A549 (cell line): Measurements from ENCODE around the gene SKIC8. TPM values are rescaled to one million over a fixed set of nuclear protein-coding genes. Genes with fewer than 3 reads are reported as not detected.

Source experiments
- ATAC-seq, 2 experiments: fragments of 200-7000 bp in 1 of 2; fragments of >200 bp in 1 of 2; cut with Nextera tagmentation in 1 of 2; cut with Tn5 transposase in 1 of 2; 3 replicates each; pipeline versions ENCODE4 v1.8.0 to v1.9.1; 2018 to 2020; ENCODE audit warnings: mild to moderate bottlenecking in 1 of 2, moderate library complexity in 1 of 2
- CTCF ChIA-PET: fragments of 300-600 bp; sonication (Branson Sonifier 250); formaldehyde crosslinking; extraction: SDS; loops from one replicate; lab custom pipeline; 2021; ENCODE audit warnings: antibody characterized with exemption, inconsistent platforms; lab: Yijun Ruan, JAX
- POLR2A ChIA-PET: fragments of 350-600 bp; formaldehyde crosslinking; extraction: SDS; loops from one replicate; lab custom pipeline; 2021; ENCODE audit warnings: antibody characterized with exemption, inconsistent platforms; lab: Yijun Ruan, JAX
- DNase-seq, 2 experiments: peaks; one replicate each; pipeline versions ENCODE4 v3.0.0 to v3.0.0-alpha.2; 2011 to 2016; ENCODE audit warnings: low read depth in 1 of 2, low spot score in 1 of 2
- FAIRE-seq: peaks from 2 replicates; lab custom pipeline; 2011; peaks lifted over from hg19 to GRCh38; lab: Jason Lieb, UNC
- H3K27ac ChIP-seq, 2 experiments: fragments of >200 bp; sonication (Bioruptor Twin); formaldehyde crosslinking; 3 replicates each; pipeline ENCODE4 v1.5.1; 2016 to 2017
- H3K4me1 ChIP-seq: fragments of >200 bp; sonication (Bioruptor Twin); formaldehyde crosslinking; 3 replicates; pipeline ENCODE4 v1.6.1; 2016
- H3K4me2 ChIP-seq: fragments of >200 bp; sonication (Bioruptor Twin); formaldehyde crosslinking; 3 replicates; pipeline ENCODE4 v1.6.1; 2016
- H3K4me3 ChIP-seq: fragments of >200 bp; sonication (Bioruptor Twin); formaldehyde crosslinking; 3 replicates; pipeline ENCODE4 v1.5.1; 2016
- H3K9me3 ChIP-seq: fragments of >200 bp; sonication (Bioruptor Twin); formaldehyde crosslinking; 3 replicates; pipeline ENCODE4 v1.6.1; 2016
- ATOH8 ChIP-seq: fragments of 250-450 bp; sonication (Bioruptor Pico); IDR thresholded peaks from 2 replicates; pipeline ENCODE4 v1.5.0; 2020; ENCODE audit warnings: low read depth, mild to moderate bottlenecking, moderate library complexity
- BCL3 ChIP-seq: fragments of >200 bp; sonication (Bioruptor Twin); formaldehyde crosslinking; IDR thresholded peaks from 3 replicates; pipeline ENCODE4 v1.6.1; 2016
- CEBPB ChIP-seq, 2 experiments: fragments of >200 bp in 1 of 2; sonication (Bioruptor Twin) in 1 of 2; formaldehyde crosslinking in 1 of 2; IDR thresholded peaks; 2 replicates each; pipeline ENCODE4 v1.6.1; 2012 to 2016
- CHD2 ChIP-seq: fragments of 150-350 bp; IDR thresholded peaks from 2 replicates; pipeline ENCODE4 v1.6.1; 2014; ENCODE audit warnings: low read length; ENCODE audit not compliant: partially characterized antibody
- CTCF ChIP-seq: fragments of >200 bp; sonication (Bioruptor Twin); formaldehyde crosslinking; IDR thresholded peaks from 3 replicates; pipeline ENCODE4 v1.5.1; 2016
- EHF ChIP-seq: fragments of 250-450 bp; sonication (Bioruptor Pico); IDR thresholded peaks from 2 replicates; pipeline ENCODE4 v1.5.0; 2020; ENCODE audit warnings: mild to moderate bottlenecking
- EHMT2 ChIP-seq: fragments of 200-600 bp; sonication (generic); IDR thresholded peaks from 2 replicates; pipeline ENCODE4 v1.6.1; 2016; ENCODE audit warnings: antibody characterized with exemption, low read depth, mild to moderate bottlenecking, moderate library complexity
- FOXS1 ChIP-seq: fragments of 250-450 bp; sonication (Bioruptor Pico); IDR thresholded peaks from 2 replicates; pipeline ENCODE4 v1.5.0; 2020; ENCODE audit warnings: mild to moderate bottlenecking, moderate library complexity
- HOXB13 ChIP-seq: fragments of 250-450 bp; sonication (Bioruptor Pico); IDR thresholded peaks from 2 replicates; pipeline ENCODE4 v1.5.0; 2020; ENCODE audit warnings: low read depth, mild to moderate bottlenecking, moderate library complexity
- HOXB5 ChIP-seq: fragments of 250-450 bp; sonication (Bioruptor Pico); IDR thresholded peaks from 2 replicates; pipeline ENCODE4 v1.5.0; 2020; ENCODE audit warnings: mild to moderate bottlenecking, moderate library complexity
- MAZ ChIP-seq: fragments of 150-350 bp; IDR thresholded peaks from 2 replicates; pipeline ENCODE4 v1.6.1; 2014; ENCODE audit warnings: antibody characterized with exemption, low read depth, low read length, borderline replicate concordance
- MYC ChIP-seq: IDR thresholded peaks from 2 replicates; pipeline ENCODE4 v1.6.1; 2012; ENCODE audit warnings: mild to moderate bottlenecking, inconsistent platforms, low read length, improper control_type of control experiment, borderline replicate concordance
- NPAS2 ChIP-seq: fragments of 250-450 bp; sonication (Bioruptor Pico); IDR thresholded peaks from 2 replicates; pipeline ENCODE4 v1.8.0; 2022; ENCODE audit warnings: mild to moderate bottlenecking, moderate library complexity, borderline replicate concordance
- NR3C1 ChIP-seq: fragments of >200 bp; sonication (Bioruptor Twin); formaldehyde crosslinking; IDR thresholded peaks from 3 replicates; pipeline ENCODE4 v1.6.1; 2017
- POLR2A ChIP-seq: IDR thresholded peaks from 2 replicates; pipeline ENCODE4 v1.6.1; 2012; ENCODE audit warnings: mild to moderate bottlenecking, low read length
- RAD21 ChIP-seq, 2 experiments: fragments of >200 bp in 1 of 2; sonication (Bioruptor Twin) in 1 of 2; formaldehyde crosslinking in 1 of 2; IDR thresholded peaks in 1 of 2; conservative IDR thresholded peaks in 1 of 2; 2 replicates in 1 of 2; 3 replicates in 1 of 2; pipeline ENCODE4 v1.6.1; 2012 to 2018; ENCODE audit warnings: inconsistent platforms in 1 of 2
- RNF2 ChIP-seq: fragments of 200-600 bp; sonication (generic); IDR thresholded peaks from 2 replicates; pipeline ENCODE4 v1.6.1; 2016; ENCODE audit warnings: low read depth, mild to moderate bottlenecking, antibody characterized with exemption, moderate library complexity, borderline replicate concordance
- TFCP2L1 ChIP-seq: fragments of 250-450 bp; sonication (Bioruptor Pico); IDR thresholded peaks from 2 replicates; pipeline ENCODE4 v1.5.0; 2021; ENCODE audit warnings: mild to moderate bottlenecking
- ZSCAN20 ChIP-seq: fragments of 250-450 bp; sonication (Bioruptor Pico); IDR thresholded peaks from 2 replicates; pipeline ENCODE4 v1.8.0; 2022; ENCODE audit warnings: mild to moderate bottlenecking, moderate library complexity
- WGBS: methylation state at CpG from one replicate; pipeline ENCODE4 v1.1.6; 2017; ENCODE audit errors: missing lambda C conversion rate; 5-methylcytosine and 5-hydroxymethylcytosine counted together
- polyA plus RNA-seq, 4 experiments: library from polyadenylated mRNA; depleted of rRNA in 3 of 4; stranded (reverse); fragments of >200 nt; fragmentation: RNase III in 1 of 4; extraction: RNeasy Plus Mini Kit Qiagen cat#74134 plus additional on column Dnase treatment in 1 of 4; gene quantifications; 2 replicates in 3 of 4; 3 replicates in 1 of 4; pipeline ENCODE4 v1.2.3, GENCODE V29; 2011 to 2017
- TF ChIP-seq, protein P1 (sequence below): fragments of 250-450 bp; sonication (Bioruptor Pico); IDR thresholded peaks from 2 replicates; pipeline ENCODE4 v1.5.0; 2021; ENCODE audit warnings: mild to moderate bottlenecking, moderate library complexity, borderline replicate concordance
- TF ChIP-seq, protein P2 (sequence below): IDR thresholded peaks from 2 replicates; pipeline ENCODE4 v1.6.1; 2012; ENCODE audit warnings: low read depth, borderline replicate concordance
- TF ChIP-seq, protein P3 (sequence below): fragments of 150-350 bp; IDR thresholded peaks from 2 replicates; pipeline ENCODE4 v1.6.1; 2014; ENCODE audit warnings: low read depth, mild to moderate bottlenecking, low read length

SKIC8 gene
- polyA plus RNA-seq, 2 of the 4 experiments (the other 2 are of a cell fraction): 143 to 177 TPM

- FAIRE-seq: no peak
- Histone ChIP-seq H3K4me3 (no peak overlapping the region), H3K4me2 (no peak overlapping the region), H3K27ac (no peak overlapping the region), H3K4me1 (peaks cover 4% of the 10 kb centered on the region; the same call in 1 of the 3 replicates), H3K9me3 (no peaks in the 10 kb centered on the region)
- ChIA-PET POLR2A (interaction anchor here (1.4 kb wide), 1 partner anchor 120 kb away, joined by 5 read pairs; the partner anchor contains the start of gene IREB2), CTCF (interaction anchor here (0.9 to 19.9 kb wide), 5 partner anchors 10 to 120 kb away, joined by 3 to 571 read pairs (median 4); partner anchors contain the start of gene IREB2)
- ATAC-seq: peak; percentile 48 to 76; a peak in 5 of 6 replicates
- TF ChIP-seq CTCF: 0 out of 3 replicates have a peak, but pooled peaks have one; percentile 17
- no peak for TF ChIP-seq CEBPB (IDR thresholded peaks at IDR 0.05)
- TF ChIP-seq RAD21 (conservative IDR thresholded peaks at IDR 0.05 in 1 of 2, IDR thresholded peaks at IDR 0.05 in 1 of 2): peak in 1 of 2 experiments; percentile 19; a peak in 1 of 5 replicates
- no peak for TF ChIP-seq ATOH8 (CRISPR knock-in tag)
- TF ChIP-seq EHF (CRISPR knock-in tag): no peak
- no peak for TF ChIP-seq HOXB13 (CRISPR knock-in tag)
- 78% methylated on average over 8 of the region's 8 CpGs for WGBS
- peak in 1 of 2 experiments; percentile 58 for DNase-seq
Observed at GRCh38 chr15:78317145-78317836, 17.9 kb upstream of the SKIC8 start.

DNA sequence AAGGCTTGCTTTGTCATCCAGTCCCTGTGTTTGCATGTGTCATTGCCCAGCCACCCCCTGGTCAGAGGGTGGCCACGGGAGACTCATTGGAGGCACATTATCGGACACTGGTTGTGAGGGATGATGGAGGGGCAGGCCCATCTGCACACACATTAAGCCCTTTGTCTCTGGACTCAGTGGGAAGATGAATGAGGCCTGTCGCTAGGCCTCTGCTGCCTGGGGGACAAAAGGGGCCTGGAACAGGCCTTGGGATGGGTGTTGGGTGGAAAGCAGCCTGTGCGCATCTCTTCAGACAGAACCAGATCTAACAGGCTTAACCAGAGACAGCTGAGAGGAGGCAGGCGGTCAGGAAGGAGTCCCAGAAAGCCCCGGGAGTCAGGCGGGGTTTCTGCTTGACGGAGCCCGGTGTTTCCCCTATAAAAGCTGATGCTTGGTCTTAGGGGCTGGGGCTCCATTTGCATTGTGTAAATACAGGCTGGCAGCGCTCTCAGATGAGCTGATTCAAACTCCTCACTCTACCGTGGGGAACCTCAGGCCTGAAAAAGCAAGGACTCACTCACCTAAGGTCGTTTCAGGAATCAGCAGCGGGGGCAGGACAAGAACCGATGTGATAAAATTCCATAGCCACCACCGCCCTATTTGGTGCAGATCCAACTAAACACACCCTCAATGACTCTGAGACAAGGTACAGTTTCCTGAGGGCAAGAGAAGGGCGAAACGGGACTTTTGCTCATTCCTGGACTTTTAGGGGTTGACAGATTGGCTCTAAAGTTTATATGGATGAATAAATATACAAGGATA lies 17.1 kb upstream of the SKIC8 start:
- H3K4me3 ChIP-seq: no peak overlapping the region
- ATAC-seq: no peak
- POLR2A ChIA-PET: interaction anchor here (1.4 kb wide), 1 partner anchor 121 kb away, joined by 5 read pairs; the partner anchor contains the start of gene IREB2
- DNase-seq: no peak
- H3K9me3 ChIP-seq: no peaks in the 10 kb centered on the region
- H3K27ac ChIP-seq: no peak overlapping the region
- H3K4me2 ChIP-seq: no peak overlapping the region
- CTCF ChIA-PET: interaction anchor here (0.8 to 19.9 kb wide), 7 partner anchors 9 to 121 kb away, joined by 3 to 571 read pairs (median 3); partner anchors contain the start of gene IREB2
- 79% methylated on average over 17 of the region's 17 CpGs for WGBS
- no peaks in the 10 kb centered on the region for H3K4me1 ChIP-seq
- FAIRE-seq: no peak
- TF ChIP-seq MYC (no peak), FOXS1 (CRISPR knock-in tag) (no peak), RNF2 (no peak), CEBPB (IDR thresholded peaks at IDR 0.05) (no peak), EHMT2 (no peak), CTCF (no peak), POLR2A (no peak), NR3C1 (no peak), ZSCAN20 (CRISPR knock-in tag) (no peak), BCL3 (no peak), NPAS2 (no peak), CHD2 (no peak), TFCP2L1 (CRISPR knock-in tag) (no peak), HOXB5 (CRISPR knock-in tag) (no peak), MAZ (no peak)
- TF ChIP-seq, protein P1, sequence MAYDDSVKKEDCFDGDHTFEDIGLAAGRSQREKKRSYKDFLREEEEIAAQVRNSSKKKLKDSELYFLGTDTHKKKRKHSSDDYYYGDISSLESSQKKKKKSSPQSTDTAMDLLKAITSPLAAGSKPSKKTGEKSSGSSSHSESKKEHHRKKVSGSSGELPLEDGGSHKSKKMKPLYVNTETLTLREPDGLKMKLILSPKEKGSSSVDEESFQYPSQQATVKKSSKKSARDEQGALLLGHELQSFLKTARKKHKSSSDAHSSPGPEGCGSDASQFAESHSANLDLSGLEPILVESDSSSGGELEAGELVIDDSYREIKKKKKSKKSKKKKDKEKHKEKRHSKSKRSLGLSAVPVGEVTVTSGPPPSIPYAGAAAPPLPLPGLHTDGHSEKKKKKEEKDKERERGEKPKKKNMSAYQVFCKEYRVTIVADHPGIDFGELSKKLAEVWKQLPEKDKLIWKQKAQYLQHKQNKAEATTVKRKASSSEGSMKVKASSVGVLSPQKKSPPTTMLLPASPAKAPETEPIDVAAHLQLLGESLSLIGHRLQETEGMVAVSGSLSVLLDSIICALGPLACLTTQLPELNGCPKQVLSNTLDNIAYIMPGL (CRISPR knock-in tag): no peak
- TF ChIP-seq, protein P2, sequence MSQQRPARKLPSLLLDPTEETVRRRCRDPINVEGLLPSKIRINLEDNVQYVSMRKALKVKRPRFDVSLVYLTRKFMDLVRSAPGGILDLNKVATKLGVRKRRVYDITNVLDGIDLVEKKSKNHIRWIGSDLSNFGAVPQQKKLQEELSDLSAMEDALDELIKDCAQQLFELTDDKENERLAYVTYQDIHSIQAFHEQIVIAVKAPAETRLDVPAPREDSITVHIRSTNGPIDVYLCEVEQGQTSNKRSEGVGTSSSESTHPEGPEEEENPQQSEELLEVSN: no peak
- TF ChIP-seq, protein P3, sequence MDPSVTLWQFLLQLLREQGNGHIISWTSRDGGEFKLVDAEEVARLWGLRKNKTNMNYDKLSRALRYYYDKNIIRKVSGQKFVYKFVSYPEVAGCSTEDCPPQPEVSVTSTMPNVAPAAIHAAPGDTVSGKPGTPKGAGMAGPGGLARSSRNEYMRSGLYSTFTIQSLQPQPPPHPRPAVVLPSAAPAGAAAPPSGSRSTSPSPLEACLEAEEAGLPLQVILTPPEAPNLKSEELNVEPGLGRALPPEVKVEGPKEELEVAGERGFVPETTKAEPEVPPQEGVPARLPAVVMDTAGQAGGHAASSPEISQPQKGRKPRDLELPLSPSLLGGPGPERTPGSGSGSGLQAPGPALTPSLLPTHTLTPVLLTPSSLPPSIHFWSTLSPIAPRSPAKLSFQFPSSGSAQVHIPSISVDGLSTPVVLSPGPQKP: no peak
